Suprapubic skin (tissue), 4 donors: ENCODE measurements around the gene DOLPP1.

Source experiments
- POLR2A ChIP-seq, 2 donors: fragments of 450-650 bp; IDR thresholded peaks; one replicate each; pipeline ENCODE4 v1.6.1; 2017; ENCODE audit warnings: antibody characterized with exemption in 2 of 2, mild to moderate bottlenecking in 2 of 2, moderate library complexity in 2 of 2
- POLR2AphosphoS5 ChIP-seq, 3 donors: sonication (generic); formaldehyde crosslinking; IDR thresholded peaks; one replicate each; pipeline ENCODE4 v1.6.1; 2017; ENCODE audit warnings: antibody characterized with exemption in 3 of 3
- TF ChIP-seq, protein P1 (sequence below), 2 donors: fragments of 200-600 bp in 1 of 2; fragments of 450-650 bp in 1 of 2; sonication (generic) in 1 of 2; IDR thresholded peaks; one replicate each; pipeline ENCODE4 v1.5.1; 2016 to 2019; ENCODE audit warnings: antibody characterized with exemption in 2 of 2, mild to moderate bottlenecking in 1 of 2, moderate library complexity in 1 of 2

DNA sequence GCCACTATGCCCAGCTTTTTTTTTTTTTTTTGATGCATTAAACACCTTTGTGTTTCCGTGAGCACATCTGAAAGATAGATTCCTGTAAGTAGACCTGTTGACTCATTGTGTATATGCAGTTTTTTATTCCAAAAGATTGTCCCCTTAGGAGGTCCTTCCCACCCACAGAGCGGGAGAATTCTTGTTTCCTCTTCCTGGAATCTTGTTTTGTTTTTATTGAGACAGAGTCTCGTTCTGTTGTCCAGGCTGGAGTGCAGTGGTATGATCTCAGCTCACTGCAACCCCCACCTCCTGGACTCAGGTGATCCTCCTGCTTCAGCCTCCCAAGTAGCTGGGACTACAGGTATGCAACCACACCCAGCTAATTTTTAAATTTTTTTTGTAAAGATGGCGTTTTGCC lies 37.9 kb downstream of the DOLPP1 start:
- no peak for TF ChIP-seq POLR2A (IDR thresholded peaks at IDR 0.05)
- TF ChIP-seq, protein P1, sequence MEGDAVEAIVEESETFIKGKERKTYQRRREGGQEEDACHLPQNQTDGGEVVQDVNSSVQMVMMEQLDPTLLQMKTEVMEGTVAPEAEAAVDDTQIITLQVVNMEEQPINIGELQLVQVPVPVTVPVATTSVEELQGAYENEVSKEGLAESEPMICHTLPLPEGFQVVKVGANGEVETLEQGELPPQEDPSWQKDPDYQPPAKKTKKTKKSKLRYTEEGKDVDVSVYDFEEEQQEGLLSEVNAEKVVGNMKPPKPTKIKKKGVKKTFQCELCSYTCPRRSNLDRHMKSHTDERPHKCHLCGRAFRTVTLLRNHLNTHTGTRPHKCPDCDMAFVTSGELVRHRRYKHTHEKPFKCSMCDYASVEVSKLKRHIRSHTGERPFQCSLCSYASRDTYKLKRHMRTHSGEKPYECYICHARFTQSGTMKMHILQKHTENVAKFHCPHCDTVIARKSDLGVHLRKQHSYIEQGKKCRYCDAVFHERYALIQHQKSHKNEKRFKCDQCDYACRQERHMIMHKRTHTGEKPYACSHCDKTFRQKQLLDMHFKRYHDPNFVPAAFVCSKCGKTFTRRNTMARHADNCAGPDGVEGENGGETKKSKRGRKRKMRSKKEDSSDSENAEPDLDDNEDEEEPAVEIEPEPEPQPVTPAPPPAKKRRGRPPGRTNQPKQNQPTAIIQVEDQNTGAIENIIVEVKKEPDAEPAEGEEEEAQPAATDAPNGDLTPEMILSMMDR (IDR thresholded peaks at IDR 0.05): no peak
- TF ChIP-seq POLR2AphosphoS5 (IDR thresholded peaks at IDR 0.05): no peak
